Activated T-helper 9 cell treated with anti-CD3 and anti-CD28 coated beads, Interleukin-2, amount 50 U/mL, for 16 hours (primary cell): Measurements from ENCODE around the gene IFITM2.
"Not testable (repeated sequence)": the region's sequence is repeated elsewhere in the genome, so short reads cannot be mapped to it uniquely, and the experiment has no call there.

Source experiments
- DNase-seq: peaks from one replicate; pipeline ENCODE4 v3.0.0-alpha.2; 2020; ENCODE audit warnings: low read depth

The IFITM2 gene

DNA sequence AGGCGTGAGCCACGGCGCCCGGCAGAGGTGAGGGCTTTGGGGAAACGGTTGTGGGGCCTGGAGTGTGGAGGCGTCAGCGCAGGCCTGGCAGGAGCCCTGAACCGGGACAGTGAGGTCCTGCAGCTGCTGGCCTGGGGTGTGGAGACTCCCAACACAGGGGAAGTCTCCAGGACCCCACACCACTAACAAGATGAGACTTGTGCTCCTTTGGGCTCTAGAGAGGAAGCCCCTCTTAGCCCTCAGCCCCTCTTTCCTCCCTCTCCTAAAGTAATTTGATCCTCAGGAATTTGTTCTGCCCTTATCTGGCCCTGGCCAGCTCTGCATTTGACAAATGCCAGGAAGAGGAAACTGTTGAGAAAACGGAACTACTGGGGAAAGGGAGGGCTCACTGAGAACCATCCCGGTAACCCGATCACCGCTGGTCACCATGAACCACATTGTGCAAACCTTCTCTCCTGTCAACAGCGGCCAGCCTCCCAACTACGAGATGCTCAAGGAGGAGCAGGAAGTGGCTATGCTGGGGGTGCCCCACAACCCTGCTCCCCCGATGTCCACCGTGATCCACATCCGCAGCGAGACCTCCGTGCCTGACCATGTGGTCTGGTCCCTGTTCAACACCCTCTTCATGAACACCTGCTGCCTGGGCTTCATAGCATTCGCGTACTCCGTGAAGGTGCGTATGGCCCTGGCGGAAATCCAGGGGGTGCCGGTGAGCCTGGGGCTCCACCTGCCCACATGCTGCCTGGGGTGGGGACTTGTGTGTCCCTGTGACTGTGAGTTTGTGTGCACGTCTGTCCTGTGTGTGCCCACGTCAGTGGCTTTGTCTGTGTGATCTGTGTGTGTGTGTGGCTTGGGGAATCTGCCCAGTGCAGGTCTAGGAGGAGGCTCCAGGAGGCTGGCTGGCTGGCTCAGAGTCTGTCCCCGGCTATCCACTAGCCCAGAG, at the start of gene IFITM2:
Gene IFITM2, plus strand, starts transcription at position 51 of the 943 bp plus-strand sequence. Its CDS starts 377 bp downstream, at position 428.
- not testable (repeated sequence) for DNase-seq

DNA sequence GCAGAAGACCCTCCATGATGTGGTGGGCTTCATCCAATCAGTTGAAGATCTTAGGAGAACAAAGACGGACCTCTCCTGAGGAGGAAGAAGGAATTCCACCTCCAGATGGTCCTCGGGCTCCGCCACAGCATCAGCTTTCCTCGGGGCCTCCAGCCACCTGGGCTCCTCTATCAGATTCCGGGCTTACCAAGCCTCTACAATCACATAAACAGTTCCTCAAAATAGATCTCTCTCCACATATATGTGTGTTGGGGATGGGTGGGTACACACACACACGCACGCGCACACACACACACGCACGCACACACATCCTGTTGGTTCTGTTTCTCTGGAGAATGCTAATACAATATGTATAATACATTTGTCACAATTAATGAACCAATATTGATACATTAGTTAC, 48.2 kb upstream of the IFITM2 start:
- no peak for DNase-seq

DNA sequence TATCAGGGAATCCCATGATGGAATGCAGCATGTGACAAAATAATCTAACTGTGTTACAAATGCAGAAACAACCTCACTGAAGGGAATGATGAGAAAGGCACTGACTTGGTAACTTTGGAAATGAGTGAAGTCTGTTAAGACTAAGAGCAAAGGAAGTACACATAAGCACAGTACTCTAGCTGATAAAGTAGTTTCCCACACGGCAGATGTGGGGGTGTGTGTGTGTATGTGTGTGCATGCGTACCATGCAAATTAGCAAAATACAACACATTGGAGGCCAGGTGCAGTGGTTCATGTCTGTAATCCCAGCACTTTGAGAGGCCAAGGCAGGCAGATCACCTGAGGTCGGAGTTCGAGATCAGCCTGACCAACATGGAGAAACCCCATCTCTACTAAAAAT, 46.0 kb upstream of the IFITM2 start:
- no peak for DNase-seq

- DNase-seq: no peak
Observed at GRCh38 chr11:266676-267439, 40.8 kb upstream of the IFITM2 start.

DNA sequence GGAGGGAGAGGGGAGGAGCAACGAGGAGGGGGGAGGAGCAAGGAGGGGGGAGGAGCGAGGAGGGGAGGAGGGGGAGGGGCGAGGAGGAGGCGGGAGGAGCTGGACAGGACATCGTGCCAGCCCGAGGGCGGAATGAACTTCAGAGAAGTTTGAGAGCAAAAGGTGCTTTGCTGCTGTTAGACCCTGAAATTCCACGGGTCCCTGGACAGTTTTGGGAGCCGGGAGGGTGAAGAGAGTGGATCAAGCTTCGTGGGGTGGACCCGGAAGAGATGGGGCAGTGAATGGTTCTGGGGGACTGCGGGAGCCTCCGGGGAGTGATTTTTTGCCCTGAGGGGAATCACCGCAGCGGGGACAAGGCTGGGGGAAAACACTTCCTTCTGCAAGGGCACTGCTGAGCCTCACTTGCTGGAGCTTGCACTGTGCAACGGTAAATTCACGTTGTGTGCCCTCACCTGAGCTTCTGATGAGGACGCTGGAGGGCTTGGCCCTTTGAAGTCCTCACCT, 40.1 kb upstream of the IFITM2 start:
- DNase-seq: no peak

DNA sequence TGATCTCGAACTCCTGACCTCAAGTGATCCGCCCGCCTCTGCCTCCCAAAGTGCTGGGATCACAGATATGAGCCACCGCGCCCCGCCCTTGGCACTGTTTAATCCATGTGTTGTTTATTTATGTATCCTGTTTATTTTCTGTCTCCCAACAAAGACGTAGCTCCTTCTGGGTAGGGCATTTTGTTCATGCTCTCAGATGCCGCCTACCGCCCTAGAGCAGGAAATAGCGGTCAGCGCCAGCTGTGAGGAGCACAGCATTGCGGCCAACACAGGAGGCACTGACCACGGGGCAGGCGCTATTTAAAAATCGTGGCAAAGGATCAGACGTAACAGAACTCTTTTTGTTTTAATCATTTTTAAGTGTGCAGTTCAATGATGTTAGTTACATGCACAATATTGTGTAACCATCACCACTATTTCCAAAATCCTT, 38.9 kb upstream of the IFITM2 start:
- DNase-seq: not testable (repeated sequence)

- no peak for DNase-seq
Observed at GRCh38 chr11:269146-269890, 38.3 kb upstream of the IFITM2 start.

DNA sequence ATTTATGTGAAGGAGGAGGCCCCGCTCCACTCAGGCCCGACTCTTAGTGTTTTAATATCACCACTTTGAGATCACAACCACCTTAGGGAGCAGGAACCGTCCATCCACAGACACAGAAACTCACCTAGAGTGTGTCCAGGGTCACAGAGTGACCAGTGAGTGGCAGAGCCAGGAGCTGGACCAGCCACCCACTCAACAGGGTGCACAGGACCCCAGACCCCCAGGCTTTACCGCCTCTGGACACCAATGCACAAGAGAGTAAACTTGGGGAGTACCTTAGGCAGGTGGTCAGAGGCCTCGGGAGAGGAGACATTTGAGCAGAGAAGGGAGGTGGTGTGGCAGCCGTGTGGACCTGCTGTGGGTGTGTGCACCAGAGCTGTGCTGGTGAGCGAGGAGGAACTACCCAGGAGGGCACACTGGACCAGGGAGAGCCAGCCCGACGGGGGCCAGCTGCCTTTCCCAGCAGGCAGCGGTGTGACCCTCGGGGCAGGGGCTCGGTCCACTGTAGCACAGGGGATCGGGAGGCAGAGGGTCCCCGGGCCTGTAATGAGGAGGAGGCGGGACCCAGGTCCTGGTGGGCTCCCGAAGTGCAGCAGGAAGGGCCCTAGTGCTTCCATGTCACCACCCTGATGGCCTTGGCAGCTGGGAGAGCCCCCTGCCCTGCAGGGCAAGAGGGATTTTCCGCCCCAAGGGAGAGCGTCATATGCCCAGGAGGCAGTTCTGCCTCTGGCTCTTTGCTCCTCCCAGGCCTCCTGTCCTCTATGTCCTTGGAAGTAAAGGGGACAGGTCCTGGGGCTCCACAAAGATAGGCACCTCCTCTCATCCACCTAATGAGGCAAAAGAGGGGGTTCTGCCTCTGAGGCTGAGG, 36.9 kb upstream of the IFITM2 start:
- no peak for DNase-seq

- no peak for DNase-seq
Observed at GRCh38 chr11:271319-271715, 36.3 kb upstream of the IFITM2 start.

DNA sequence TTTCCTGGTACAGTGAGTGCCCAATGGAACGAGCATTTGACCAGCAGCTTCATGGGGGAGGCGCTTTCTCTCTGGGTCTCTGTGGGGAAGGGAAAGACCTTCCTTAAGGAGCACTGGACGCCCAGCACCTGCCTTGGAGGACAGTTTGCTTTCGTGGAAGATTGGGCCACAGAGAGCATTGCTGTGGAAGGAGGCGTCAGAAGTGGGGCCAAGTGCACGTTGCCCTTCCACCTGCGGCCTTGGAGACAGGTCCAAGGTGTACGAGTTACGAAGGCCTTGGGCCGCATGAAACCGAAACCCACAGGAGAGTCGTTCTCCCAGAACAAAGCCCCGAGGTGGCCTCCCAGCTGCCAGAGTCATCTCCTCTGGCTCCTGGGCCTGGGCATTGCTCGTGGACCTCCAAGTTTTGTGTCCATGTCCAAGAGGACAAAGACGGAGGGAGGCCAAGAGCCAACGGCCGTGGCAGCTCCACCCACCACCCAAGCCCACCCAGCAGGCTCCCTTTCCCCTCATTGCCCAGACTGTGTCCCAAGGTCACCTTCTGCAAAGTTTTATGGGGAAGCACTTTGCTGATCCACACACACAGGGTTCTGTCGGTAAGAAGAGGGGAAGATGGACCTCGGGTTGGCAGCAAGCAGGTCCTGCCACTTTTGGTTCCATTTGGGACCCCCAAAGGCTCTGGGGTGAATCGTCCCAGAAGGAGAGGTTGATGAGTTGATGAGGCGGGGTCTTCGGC, 35.3 kb upstream of the IFITM2 start:
- no peak for DNase-seq

DNA sequence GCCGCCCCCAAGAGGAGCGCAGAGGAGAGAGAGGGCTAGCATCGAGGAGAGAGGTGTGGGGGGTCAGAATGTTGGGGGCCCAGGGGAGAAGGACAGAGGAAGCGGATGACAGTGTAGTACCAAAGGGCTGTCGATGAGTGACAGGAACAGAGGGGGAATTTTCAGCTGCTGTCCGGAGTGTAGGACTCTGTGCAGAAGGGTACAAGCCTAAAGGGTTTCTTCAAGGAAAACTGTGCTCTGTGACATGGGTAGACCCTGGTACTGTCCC, 34.8 kb upstream of the IFITM2 start:
- DNase-seq: no peak

GRCh38 chr11:276219-276618, 31.4 kb upstream of the IFITM2 start:
- DNase-seq: no peak

DNA sequence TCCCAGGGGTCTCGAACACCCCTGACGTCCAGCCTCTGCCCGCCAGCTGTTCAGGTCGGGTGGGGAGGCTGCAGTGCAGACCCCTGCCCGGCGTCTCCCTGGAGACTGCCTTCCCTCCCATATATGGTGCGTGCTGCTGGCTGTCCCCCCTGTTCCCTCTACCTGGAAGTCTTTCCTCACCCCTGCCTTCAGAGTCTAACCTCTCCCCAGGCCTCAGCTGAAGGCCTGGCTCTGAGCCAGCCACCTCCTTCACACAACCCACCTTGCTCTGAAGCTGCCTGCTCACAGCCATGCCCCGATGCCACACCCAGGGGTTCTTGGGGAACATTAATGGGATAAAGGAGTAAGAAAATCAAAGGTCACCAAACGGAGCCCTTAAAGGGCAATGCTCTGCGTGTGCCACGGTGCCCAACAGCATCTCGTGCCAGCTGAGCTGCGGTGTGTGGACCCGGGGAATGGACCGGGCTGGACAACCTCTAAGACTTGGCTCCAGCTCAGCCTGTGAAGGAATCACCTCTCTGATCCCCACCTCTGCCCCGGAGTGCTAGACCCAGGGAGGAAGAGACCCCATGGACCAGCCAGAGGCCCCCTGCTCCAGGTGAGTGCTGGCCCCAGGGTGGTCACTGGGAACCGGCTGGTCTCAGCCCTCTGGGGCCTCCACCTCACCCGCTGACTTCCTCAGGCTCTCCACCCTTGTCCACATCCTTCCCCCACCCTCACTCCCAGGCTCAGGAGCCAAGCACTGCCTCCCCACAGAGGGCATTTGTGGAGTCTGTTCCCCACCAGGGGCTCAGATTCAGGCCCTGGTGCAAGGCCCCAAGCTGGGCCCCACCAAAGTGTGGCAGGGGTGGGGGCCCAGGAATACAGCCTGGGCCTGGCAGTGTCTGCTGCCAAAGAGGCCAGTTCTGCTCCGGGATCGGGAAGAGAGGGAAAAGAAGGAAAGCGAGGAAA, 29.3 kb upstream of the IFITM2 start, which contains the start of gene NLRP6:
Gene NLRP6, plus strand, starts transcription at position 407 of the 951 bp plus-strand sequence. Its CDS starts 163 bp downstream, at position 570.
- DNase-seq: no peak

DNA sequence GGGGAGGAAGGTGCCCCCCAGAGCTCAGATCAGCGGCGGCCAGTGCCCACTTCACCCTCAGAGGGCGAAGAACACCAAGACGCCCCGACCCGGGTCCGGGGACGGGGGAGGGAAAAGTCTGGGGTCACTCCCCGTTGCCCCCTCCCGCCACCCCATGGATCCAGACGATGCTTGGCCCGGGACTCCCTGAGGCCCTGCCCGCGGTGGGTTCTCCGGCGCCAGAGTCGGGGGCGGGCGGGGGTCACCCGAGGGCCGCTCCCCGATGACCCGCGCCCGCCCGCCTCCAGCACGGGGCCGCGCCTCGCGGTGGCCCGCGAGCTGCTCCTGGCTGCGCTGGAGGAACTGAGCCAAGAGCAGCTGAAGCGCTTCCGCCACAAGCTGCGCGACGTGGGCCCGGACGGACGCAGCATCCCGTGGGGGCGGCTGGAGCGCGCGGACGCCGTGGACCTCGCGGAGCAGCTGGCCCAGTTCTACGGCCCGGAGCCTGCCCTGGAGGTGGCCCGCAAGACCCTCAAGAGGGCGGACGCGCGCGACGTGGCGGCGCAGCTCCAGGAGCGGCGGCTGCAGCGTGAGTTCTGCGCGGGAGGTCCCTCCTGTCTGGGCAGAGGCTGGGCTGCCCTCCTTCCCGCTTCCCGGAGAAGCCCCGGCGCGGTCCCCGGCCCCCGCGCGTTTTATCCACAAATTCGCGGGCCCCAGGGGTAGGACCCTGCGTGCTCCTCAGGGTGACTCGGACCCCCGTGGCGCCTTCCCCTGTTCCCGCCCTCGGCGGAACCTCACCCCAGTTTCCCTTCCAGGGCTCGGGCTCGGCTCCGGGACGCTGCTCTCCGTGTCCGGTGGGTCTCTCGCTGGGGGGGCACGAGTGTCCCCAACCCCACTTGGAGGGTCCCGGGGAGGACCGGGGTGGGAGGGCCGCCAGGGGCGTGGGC, 28.3 kb upstream of the IFITM2 start:
- DNase-seq: no peak

GRCh38 chr11:279966-280705, 27.5 kb upstream of the IFITM2 start:
- DNase-seq: no peak

DNA sequence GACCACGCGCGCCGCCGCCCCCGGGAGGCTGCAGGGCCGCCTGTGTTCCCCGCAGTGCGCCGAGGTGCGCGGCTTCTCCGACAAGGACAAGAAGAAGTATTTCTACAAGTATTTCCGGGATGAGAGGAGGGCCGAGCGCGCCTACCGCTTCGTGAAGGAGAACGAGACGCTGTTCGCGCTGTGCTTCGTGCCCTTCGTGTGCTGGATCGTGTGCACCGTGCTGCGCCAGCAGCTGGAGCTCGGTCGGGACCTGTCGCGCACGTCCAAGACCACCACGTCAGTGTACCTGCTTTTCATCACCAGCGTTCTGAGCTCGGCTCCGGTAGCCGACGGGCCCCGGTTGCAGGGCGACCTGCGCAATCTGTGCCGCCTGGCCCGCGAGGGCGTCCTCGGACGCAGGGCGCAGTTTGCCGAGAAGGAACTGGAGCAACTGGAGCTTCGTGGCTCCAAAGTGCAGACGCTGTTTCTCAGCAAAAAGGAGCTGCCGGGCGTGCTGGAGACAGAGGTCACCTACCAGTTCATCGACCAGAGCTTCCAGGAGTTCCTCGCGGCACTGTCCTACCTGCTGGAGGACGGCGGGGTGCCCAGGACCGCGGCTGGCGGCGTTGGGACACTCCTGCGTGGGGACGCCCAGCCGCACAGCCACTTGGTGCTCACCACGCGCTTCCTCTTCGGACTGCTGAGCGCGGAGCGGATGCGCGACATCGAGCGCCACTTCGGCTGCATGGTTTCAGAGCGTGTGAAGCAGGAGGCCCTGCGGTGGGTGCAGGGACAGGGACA, 26.7 kb upstream of the IFITM2 start:
- DNase-seq: no peak
